Measurements from ENCODE around the gene SHD.

DNA sequence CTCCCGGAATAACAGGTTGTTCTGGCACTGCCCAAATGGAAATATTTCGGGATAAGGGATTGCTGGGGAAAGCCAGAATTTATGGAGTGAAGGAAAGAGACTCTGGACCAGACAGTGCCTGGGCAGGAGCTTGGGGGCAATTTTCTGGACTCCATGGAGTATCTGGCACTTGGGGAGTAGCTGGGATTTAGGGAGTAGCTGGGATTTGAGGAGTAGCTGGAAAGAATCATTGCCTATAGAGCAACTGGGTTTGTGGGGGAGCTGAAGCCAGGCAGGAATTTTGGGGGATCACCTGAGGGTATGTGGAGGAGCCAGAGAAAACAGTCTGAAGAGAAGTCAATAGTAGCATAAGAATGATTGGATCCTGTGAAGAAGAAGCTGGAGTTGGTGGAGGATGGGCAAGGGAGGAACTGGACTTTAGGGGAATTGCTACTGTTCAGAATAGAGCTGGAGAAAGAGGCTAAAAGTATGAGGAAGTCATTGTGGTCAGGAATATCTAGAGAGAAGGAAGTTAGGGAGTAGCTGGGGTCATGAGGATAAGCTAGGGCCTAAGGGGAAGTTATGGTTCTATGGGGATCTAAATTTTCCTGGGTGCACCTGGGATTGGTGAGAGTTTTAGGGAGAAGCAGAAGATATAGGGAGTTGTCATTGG, 40.1 kb downstream of the SHD start:
- no peak for TF ChIP-seq POLR2A (IDR thresholded peaks at IDR 0.05; ENCODE audit: extremely low read depth, insufficient read length)
- TF ChIP-seq, protein P1, sequence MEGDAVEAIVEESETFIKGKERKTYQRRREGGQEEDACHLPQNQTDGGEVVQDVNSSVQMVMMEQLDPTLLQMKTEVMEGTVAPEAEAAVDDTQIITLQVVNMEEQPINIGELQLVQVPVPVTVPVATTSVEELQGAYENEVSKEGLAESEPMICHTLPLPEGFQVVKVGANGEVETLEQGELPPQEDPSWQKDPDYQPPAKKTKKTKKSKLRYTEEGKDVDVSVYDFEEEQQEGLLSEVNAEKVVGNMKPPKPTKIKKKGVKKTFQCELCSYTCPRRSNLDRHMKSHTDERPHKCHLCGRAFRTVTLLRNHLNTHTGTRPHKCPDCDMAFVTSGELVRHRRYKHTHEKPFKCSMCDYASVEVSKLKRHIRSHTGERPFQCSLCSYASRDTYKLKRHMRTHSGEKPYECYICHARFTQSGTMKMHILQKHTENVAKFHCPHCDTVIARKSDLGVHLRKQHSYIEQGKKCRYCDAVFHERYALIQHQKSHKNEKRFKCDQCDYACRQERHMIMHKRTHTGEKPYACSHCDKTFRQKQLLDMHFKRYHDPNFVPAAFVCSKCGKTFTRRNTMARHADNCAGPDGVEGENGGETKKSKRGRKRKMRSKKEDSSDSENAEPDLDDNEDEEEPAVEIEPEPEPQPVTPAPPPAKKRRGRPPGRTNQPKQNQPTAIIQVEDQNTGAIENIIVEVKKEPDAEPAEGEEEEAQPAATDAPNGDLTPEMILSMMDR (IDR thresholded peaks at IDR 0.05; ENCODE audit: low read depth, low read length): no peak
